PC-9 (cell line): ENCODE results near the gene SLC1A5.

ENCODE experiments used
- CTCF ChIP-seq: fragments of 200-600 bp; sonication (generic); conservative IDR thresholded peaks from 2 replicates; pipeline ENCODE4 v1.6.1; 2017; ENCODE audit warnings: mixed run types, antibody characterized with exemption, mild to moderate bottlenecking, moderate library complexity
- EZH2 ChIP-seq: fragments of 200-600 bp; sonication (generic); IDR thresholded peaks from 2 replicates; pipeline ENCODE4 v1.8.0; 2017; ENCODE audit warnings: antibody characterized with exemption, low read depth

GRCh38 chr19:46834984-46835383, 46.6 kb upstream of the SLC1A5 start:
- no peak for TF ChIP-seq EZH2
- TF ChIP-seq CTCF: no peak
